Nephron progenitor cell (in vitro differentiated cells): ENCODE results near the gene TMC1.

ENCODE experiments used
- DNase-seq: peaks from one replicate; pipeline ENCODE4 v3.0.0; 2021
- H3K27ac Mint-ChIP-seq: 2 replicates; pipeline ENCODE4 v1.8.0; 2021; ENCODE audit warnings: mild to moderate bottlenecking, moderate library complexity, mixed read lengths
- H3K27me3 Mint-ChIP-seq: 2 replicates; pipeline ENCODE4 v1.8.0; 2021; ENCODE audit warnings: mild to moderate bottlenecking, low read depth, mixed read lengths; ENCODE audit not compliant: poor library complexity
- H3K36me3 Mint-ChIP-seq: 2 replicates; pipeline ENCODE4 v1.8.0; 2021; ENCODE audit warnings: low read depth, mixed read lengths
- H3K4me1 Mint-ChIP-seq: 2 replicates; pipeline ENCODE4 v1.8.0; 2021; ENCODE audit warnings: mixed read lengths
- H3K4me3 Mint-ChIP-seq: 2 replicates; pipeline ENCODE4 v1.8.0; 2021; ENCODE audit warnings: mild to moderate bottlenecking, moderate library complexity, mixed read lengths
- H3K9me3 Mint-ChIP-seq: 2 replicates; pipeline ENCODE4 v1.8.0; 2021; ENCODE audit warnings: mild to moderate bottlenecking, moderate library complexity, mixed read lengths
- TF ChIP-seq, protein P1 (sequence below): fragments of 200-600 bp; sonication (generic); IDR thresholded peaks from 2 replicates; pipeline ENCODE4 v1.5.0; 2021; ENCODE audit warnings: antibody characterized with exemption

Gene TMC1

DNA sequence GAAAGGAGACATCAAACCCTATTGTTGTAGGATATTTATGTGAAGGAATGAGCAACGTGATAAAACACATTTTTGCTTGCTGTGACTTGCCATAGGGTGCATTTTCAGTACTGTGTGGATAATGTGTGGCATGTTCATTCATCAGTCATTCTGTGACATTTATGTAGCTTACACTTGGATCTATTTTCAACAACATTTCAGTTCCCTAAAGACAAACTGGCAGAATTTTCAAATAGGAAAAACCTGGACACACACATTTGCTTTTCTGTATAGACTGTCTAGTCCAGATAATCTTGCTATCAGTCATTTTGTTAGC is 127.7 kb downstream of the TMC1 start:
- TF ChIP-seq, protein P1, sequence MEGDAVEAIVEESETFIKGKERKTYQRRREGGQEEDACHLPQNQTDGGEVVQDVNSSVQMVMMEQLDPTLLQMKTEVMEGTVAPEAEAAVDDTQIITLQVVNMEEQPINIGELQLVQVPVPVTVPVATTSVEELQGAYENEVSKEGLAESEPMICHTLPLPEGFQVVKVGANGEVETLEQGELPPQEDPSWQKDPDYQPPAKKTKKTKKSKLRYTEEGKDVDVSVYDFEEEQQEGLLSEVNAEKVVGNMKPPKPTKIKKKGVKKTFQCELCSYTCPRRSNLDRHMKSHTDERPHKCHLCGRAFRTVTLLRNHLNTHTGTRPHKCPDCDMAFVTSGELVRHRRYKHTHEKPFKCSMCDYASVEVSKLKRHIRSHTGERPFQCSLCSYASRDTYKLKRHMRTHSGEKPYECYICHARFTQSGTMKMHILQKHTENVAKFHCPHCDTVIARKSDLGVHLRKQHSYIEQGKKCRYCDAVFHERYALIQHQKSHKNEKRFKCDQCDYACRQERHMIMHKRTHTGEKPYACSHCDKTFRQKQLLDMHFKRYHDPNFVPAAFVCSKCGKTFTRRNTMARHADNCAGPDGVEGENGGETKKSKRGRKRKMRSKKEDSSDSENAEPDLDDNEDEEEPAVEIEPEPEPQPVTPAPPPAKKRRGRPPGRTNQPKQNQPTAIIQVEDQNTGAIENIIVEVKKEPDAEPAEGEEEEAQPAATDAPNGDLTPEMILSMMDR = no peak
- Mint-ChIP-seq H3K4me3 (no peak overlapping the region), H3K36me3 (no peaks in the 10 kb centered on the region), H3K9me3 (no peaks in the 10 kb centered on the region), H3K4me1 (peaks cover 15% of the 10 kb centered on the region), H3K27ac (no peak overlapping the region), H3K27me3 (peaks cover 2% of the 10 kb centered on the region)
- DNase-seq = no peak

- H3K27me3 Mint-ChIP-seq = peaks cover 2% of the 10 kb centered on the region
- peaks cover 15% of the 10 kb centered on the region for H3K4me1 Mint-ChIP-seq
- DNase-seq = no peak
These were observed 128.8 kb downstream of the TMC1 start for GRCh38 chr9:72650206-72650605.

DNA sequence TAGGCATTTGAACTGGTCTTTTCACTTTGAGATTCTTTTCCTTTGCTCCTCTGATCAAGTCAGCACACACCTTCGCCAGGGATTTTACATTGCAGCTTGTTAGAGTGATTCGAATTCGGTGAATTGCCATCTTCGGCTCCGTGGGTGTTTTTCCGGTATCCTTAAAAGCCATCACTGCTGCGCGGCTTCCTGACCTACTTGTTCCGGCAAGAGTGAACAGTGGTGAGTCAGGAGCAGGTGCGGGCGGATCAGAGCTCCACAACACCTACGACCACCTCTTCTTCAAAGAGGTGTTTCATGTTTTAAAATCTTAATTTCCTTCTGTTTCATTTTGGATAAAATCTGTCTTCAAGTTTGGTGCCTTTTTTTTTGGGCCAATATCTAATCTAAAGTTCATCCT is 134.6 kb downstream of the TMC1 start:
- Mint-ChIP-seq H3K27me3 (peaks cover 5% of the 10 kb centered on the region), H3K36me3 (no peaks in the 10 kb centered on the region), H3K4me1 (no peaks in the 10 kb centered on the region), H3K4me3 (no peak overlapping the region), H3K9me3 (no peaks in the 10 kb centered on the region), H3K27ac (no peak overlapping the region)
- no peak for DNase-seq
- TF ChIP-seq, protein P1 = no peak

More at GRCh38 chr9:72650206-72650605, 128.8 kb downstream of the TMC1 start:
- H3K9me3 Mint-ChIP-seq = no peaks in the 10 kb centered on the region
- TF ChIP-seq, protein P1 = no peak
- no peaks in the 10 kb centered on the region for H3K36me3 Mint-ChIP-seq
- no peak overlapping the region for H3K27ac Mint-ChIP-seq
- H3K4me3 Mint-ChIP-seq = no peak overlapping the region

- Mint-ChIP-seq H3K36me3 (no peaks in the 10 kb centered on the region), H3K4me3 (no peak overlapping the region), H3K9me3 (no peaks in the 10 kb centered on the region), H3K27me3 (peaks cover 8% of the 10 kb centered on the region), H3K4me1 (no peaks in the 10 kb centered on the region), H3K27ac (no peak overlapping the region)
- no peak for DNase-seq
- TF ChIP-seq, protein P1 = no peak
These were observed 135.6 kb downstream of the TMC1 start for GRCh38 chr9:72657023-72657422.

GRCh38 chr9:72658703-72659102 is 137.3 kb downstream of the TMC1 start:
- TF ChIP-seq, protein P1 = no peak
- H3K36me3 Mint-ChIP-seq = no peaks in the 10 kb centered on the region
- H3K4me3 Mint-ChIP-seq = no peak overlapping the region
- H3K9me3 Mint-ChIP-seq = no peaks in the 10 kb centered on the region
- no peak for DNase-seq
- peaks cover 6% of the 10 kb centered on the region for H3K27me3 Mint-ChIP-seq
- no peaks in the 10 kb centered on the region for H3K4me1 Mint-ChIP-seq
- H3K27ac Mint-ChIP-seq = no peak overlapping the region

DNA sequence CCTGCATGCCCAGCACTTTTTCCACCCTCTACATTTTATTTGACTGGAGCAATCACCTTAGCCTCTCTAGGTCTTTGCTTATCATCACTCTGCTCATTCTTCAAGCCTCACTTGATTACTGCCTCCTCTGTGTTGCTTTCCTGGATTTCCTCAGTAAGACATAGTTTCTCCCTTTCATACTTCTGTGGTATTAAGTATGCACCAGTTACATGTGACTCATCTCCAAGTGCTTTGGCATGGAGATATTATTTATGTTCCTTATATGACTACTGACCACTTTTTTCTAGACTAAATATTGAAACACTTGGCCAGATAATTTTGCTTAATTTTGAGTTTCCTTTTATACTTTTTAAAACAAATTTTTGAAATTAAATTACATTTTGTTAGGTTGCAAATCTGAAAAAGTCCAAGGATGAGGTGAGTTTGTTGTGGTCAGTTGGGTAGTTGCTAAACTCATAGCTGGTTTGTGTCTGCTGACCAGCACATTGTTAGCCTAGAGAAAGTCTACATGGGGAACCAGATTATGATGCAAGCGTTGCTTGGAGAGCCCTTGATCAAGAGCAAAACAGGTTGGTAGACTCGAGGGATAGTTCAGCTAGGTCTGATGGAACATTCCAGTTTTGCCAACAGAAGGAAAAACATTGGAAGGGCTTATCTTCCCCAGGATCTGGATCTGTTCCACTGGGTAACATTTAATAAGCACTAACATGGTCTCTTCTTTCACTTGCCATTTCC is 140.2 kb downstream of the TMC1 start:
- H3K27me3 Mint-ChIP-seq = peaks cover 11% of the 10 kb centered on the region
- DNase-seq = no peak
- H3K4me1 Mint-ChIP-seq = no peaks in the 10 kb centered on the region
- no peak overlapping the region for H3K4me3 Mint-ChIP-seq
- TF ChIP-seq, protein P1 = no peak
- H3K9me3 Mint-ChIP-seq = no peaks in the 10 kb centered on the region
- no peaks in the 10 kb centered on the region for H3K36me3 Mint-ChIP-seq
- H3K27ac Mint-ChIP-seq = no peak overlapping the region
